GM23248 (cell line): ENCODE results near the gene MSI1. TPM values are rescaled to one million over a fixed set of nuclear protein-coding genes. Genes with fewer than 3 reads are reported as not detected.
A peak's percentile ranks its signal among the peaks of the same experiment; 100 is the strongest.

Experiments used
- DNase-seq: peaks from one replicate; pipeline ENCODE4 v3.0.0-alpha.2; 2015
- H2AFZ ChIP-seq: fragments of 200-600 bp; sonication (generic); 2 replicates; pipeline ENCODE4 v1.6.1; 2016; ENCODE audit warnings: antibody characterized with exemption
- H3F3A ChIP-seq: fragments of 200-600 bp; sonication (generic); 2 replicates; pipeline ENCODE4 v1.6.1; 2016; ENCODE audit warnings: mild to moderate bottlenecking, antibody characterized with exemption, mixed run types; ENCODE audit not compliant: insufficient read depth
- H3K27ac ChIP-seq: fragments of 200-600 bp; sonication (generic); 2 replicates; pipeline ENCODE4 v1.5.1; 2016; ENCODE audit warnings: mild to moderate bottlenecking
- H3K27me3 ChIP-seq: fragments of 200-600 bp; sonication (generic); replicated peaks from 2 replicates; pipeline ENCODE4 v1.6.1; 2016; ENCODE audit warnings: mild to moderate bottlenecking; ENCODE audit not compliant: insufficient read depth
- H3K36me3 ChIP-seq: fragments of 200-600 bp; sonication (generic); 2 replicates; pipeline ENCODE4 v1.6.1; 2016; ENCODE audit warnings: low read depth, mild to moderate bottlenecking
- H3K4me1 ChIP-seq: fragments of 200-600 bp; sonication (generic); 2 replicates; pipeline ENCODE4 v1.6.1; 2016; ENCODE audit warnings: mild to moderate bottlenecking; ENCODE audit not compliant: insufficient read depth
- H3K4me2 ChIP-seq: fragments of 200-600 bp; sonication (generic); one replicate; pipeline ENCODE4 v1.6.1; 2016; ENCODE audit warnings: mild to moderate bottlenecking; ENCODE audit not compliant: unreplicated experiment
- H3K4me3 ChIP-seq: fragments of 200-600 bp; sonication (generic); 2 replicates; pipeline ENCODE4 v1.5.1; 2016; ENCODE audit warnings: mild to moderate bottlenecking
- H3K79me2 ChIP-seq: fragments of 200-600 bp; sonication (generic); 2 replicates; pipeline ENCODE4 v1.6.1; 2016; ENCODE audit warnings: mild to moderate bottlenecking; ENCODE audit not compliant: insufficient read depth
- H3K9ac ChIP-seq: fragments of 200-600 bp; sonication (generic); 2 replicates; pipeline ENCODE4 v1.6.1; 2016; ENCODE audit warnings: mild to moderate bottlenecking
- H3K9me2 ChIP-seq: fragments of 200-600 bp; sonication (generic); 2 replicates; pipeline ENCODE4 v1.6.1; 2016; ENCODE audit warnings: mixed run types, mild to moderate bottlenecking, moderate library complexity; ENCODE audit not compliant: insufficient read depth
- H3K9me3 ChIP-seq: fragments of 200-600 bp; sonication (generic); one replicate; pipeline ENCODE4 v1.6.1; 2017; ENCODE audit warnings: low read depth
- H4K20me1 ChIP-seq: fragments of 200-600 bp; sonication (generic); 2 replicates; pipeline ENCODE4 v1.6.0; 2016; ENCODE audit not compliant: insufficient read depth
- EZH2 ChIP-seq: fragments of 200-600 bp; sonication (generic); IDR thresholded peaks from 2 replicates; pipeline ENCODE4 v1.6.1; 2018; ENCODE audit warnings: antibody characterized with exemption, mild to moderate bottlenecking; ENCODE audit not compliant: insufficient read depth, poor library complexity, severe bottlenecking
- EZH2phosphoT487 ChIP-seq: fragments of 200-600 bp; sonication (generic); IDR thresholded peaks from 2 replicates; pipeline ENCODE4 v1.6.1; 2018; ENCODE audit warnings: antibody characterized with exemption, moderate library complexity, mild to moderate bottlenecking, low read depth; ENCODE audit not compliant: insufficient read depth
- WGBS, 2 experiments: methylation state at CpG; one replicate each; pipeline ENCODE4 v1.1.6; 2015 to 2017; ENCODE audit warnings: low lambda C conversion rate in 2 of 2, low coverage in 1 of 2; ENCODE audit errors: missing lambda C conversion rate in 2 of 2; 5-methylcytosine and 5-hydroxymethylcytosine counted together
- in situ Hi-C: fragments of 300-500 bp; cut with MboI; formaldehyde crosslinking; loops from 2 replicates; pipeline ENCODE4 v1.15.0; 2020
- polyA plus RNA-seq: library from polyadenylated mRNA; unstranded; fragments of >200 nt; fragmentation: Nextera tagmentation; extraction: Ambion mirVana; gene quantifications from 2 replicates; pipeline ENCODE4 v1.2.1, GENCODE V29; 2016
- total RNA-seq: library from RNA; depleted of rRNA; stranded (reverse); fragments of >200 nt; shearing (Covaris generic); gene quantifications from 2 replicates; pipeline ENCODE4 v1.2.3, GENCODE V29; 2014

The MSI1 gene
- total and polyA plus RNA-seq, 2 experiments from 2014 or later = not detected

DNA sequence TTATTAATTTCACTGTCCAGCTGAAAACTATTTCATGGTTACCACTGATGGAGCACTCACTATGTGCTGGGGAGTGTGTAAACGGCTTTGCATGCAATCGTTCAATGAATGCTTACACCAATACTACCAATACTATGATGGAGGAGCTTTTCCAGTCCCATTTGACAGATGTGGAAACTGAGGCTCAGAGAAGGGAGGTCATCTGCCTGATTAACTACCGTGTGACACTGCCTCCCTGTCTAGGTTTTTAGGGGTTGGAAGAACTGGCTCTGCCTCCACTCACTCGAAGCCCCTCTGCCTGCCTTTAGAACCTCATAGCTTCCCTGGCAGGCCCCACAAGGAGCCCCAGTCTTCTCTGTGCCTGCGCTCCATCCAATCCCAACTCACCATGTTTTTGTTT lies 11.9 kb downstream of the MSI1 start:
- Histone ChIP-seq H3K4me3 (no peak overlapping the region), H4K20me1 (no peaks in the 10 kb centered on the region), H3K4me2 (peak overlapping the region; percentile 40), H3K27ac (no peak overlapping the region), H3K79me2 (no peaks in the 10 kb centered on the region), H3K27me3 (no peaks in the 10 kb centered on the region), H3K9me2 (no peaks in the 10 kb centered on the region), H3K9me3 (no peaks in the 10 kb centered on the region), H2AFZ (no peak overlapping the region), H3K36me3 (no peaks in the 10 kb centered on the region), H3K4me1 (no peaks in the 10 kb centered on the region), H3F3A (no peaks in the 10 kb centered on the region), H3K9ac (no peak overlapping the region)
- in situ Hi-C loops = no loop called here
- no peak for DNase-seq
- TF ChIP-seq EZH2phosphoT487 (no peak), EZH2 (no peak)
- 64 to 80% methylated on average over 5 of the region's 5 CpGs for WGBS, 2 experiments

DNA sequence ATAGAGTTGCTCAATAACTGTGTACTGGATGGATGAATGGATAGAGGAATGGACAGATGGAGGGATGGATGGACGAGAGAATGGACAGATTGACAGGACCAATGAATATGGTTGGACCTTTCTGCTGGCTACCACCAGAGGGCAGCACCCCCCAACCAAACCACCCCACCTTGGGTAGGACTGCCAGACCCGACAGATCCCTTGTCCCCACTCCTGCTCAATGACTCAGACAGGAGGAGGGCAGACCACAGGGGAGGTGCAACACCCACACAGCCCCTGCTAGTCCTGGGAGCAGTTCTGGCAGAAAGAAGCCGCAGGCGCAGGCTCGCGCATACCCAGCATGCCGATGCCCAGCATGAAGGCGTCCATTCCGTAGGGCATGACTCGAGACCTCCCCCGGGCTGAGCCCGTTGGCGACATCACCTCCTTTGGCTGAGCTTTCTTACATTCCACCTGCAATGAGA lies 12.4 kb downstream of the MSI1 start:
- H3K27ac ChIP-seq = no peak overlapping the region
- no peaks in the 10 kb centered on the region for H3K36me3 ChIP-seq
- 29 to 47% methylated on average over 12 to 13 of the region's 13 CpGs for WGBS, 2 experiments
- H4K20me1 ChIP-seq = no peaks in the 10 kb centered on the region
- H3K27me3 ChIP-seq = no peaks in the 10 kb centered on the region
- no peak overlapping the region for H3K9ac ChIP-seq
- TF ChIP-seq EZH2 = no peak
- TF ChIP-seq EZH2phosphoT487 = no peak
- H3F3A ChIP-seq = no peaks in the 10 kb centered on the region
- in situ Hi-C loops = no loop called here
- no peaks in the 10 kb centered on the region for H3K9me3 ChIP-seq
- peak overlapping the region; percentile 40 for H3K4me2 ChIP-seq
- H3K4me3 ChIP-seq = no peak overlapping the region
- H3K9me2 ChIP-seq = no peaks in the 10 kb centered on the region
- H3K4me1 ChIP-seq = no peaks in the 10 kb centered on the region
- H3K79me2 ChIP-seq = no peaks in the 10 kb centered on the region
- peak; percentile 87 for DNase-seq
- H2AFZ ChIP-seq = no peak overlapping the region

DNA sequence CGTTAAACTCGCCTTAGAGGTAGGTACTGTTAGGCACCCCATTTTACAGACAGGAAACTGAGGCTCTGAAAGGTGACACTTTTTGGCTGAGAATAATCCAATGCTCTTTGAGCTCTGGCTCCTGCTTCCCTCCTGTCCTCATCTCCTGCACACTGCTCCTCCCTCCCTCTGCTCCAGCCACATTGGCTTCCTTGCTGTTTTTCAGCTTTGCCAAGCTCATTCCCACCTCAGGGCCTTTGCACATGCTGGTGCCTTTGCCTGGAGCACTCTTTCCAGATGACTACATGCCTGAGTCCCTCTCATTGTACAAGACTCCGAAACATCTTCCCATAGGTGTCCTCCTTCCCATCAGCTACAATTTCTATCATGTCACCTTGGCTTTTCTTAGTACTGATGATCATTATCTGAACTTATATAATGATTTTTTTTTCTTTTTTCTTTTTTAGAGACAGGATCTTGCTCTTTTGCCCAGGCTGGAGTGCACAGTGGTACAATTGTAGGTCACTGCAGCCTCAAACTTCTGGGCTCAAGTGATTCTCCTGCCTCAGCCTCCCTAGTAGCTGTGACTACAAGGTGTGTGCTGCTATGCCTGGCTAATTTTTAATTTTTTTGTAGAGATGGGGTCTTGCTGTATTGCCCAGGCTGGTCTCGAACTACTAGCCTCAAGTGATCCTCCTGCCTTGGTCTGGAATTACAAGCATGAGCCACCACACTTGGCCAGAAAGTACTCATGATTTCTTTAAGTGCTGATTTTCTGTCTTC lies 15.2 kb downstream of the MSI1 start:
- H3K36me3 ChIP-seq = no peaks in the 10 kb centered on the region
- no peak overlapping the region for H3K4me2 ChIP-seq
- H2AFZ ChIP-seq = no peak overlapping the region
- H3K9me3 ChIP-seq = no peaks in the 10 kb centered on the region
- in situ Hi-C loops = no loop called here
- 78 to 89% methylated on average over 4 of the region's 4 CpGs for WGBS, 2 experiments
- no peaks in the 10 kb centered on the region for H3K27me3 ChIP-seq
- H3K9me2 ChIP-seq = no peaks in the 10 kb centered on the region
- no peak overlapping the region for H3K9ac ChIP-seq
- H4K20me1 ChIP-seq = no peaks in the 10 kb centered on the region
- no peak overlapping the region for H3K4me3 ChIP-seq
- no peaks in the 10 kb centered on the region for H3F3A ChIP-seq
- H3K4me1 ChIP-seq = no peaks in the 10 kb centered on the region
- TF ChIP-seq EZH2 = no peak
- no peak for TF ChIP-seq EZH2phosphoT487
- H3K79me2 ChIP-seq = no peaks in the 10 kb centered on the region
- H3K27ac ChIP-seq = no peak overlapping the region
- DNase-seq = no peak

DNA sequence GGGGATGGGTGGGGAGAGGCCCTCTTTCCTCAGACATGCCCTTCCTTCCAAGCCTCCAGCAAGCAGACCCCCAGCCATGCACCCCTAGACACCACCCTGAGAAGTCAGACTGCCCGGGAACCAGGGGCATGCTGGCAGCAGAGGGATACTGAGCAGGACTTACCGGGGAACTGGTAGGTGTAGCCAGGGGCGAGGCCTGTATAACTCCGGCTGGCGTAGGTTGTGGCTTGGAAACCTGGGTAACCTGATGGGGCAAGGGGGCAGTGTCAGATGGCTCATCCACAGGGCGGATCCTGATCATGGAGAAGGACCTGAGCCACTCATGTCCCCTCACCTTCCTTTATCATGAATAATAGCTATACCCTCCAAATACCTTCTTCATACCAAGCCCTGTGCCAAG lies 15.8 kb downstream of the MSI1 start:
- 87 to 96% methylated on average over 6 of the region's 6 CpGs for WGBS, 2 experiments
- Histone ChIP-seq H3K9me2 (no peaks in the 10 kb centered on the region), H3K79me2 (no peaks in the 10 kb centered on the region), H4K20me1 (no peaks in the 10 kb centered on the region), H3K36me3 (no peaks in the 10 kb centered on the region), H3K4me2 (no peak overlapping the region), H3K9me3 (no peaks in the 10 kb centered on the region), H2AFZ (no peak overlapping the region), H3K4me1 (no peaks in the 10 kb centered on the region), H3K27ac (no peak overlapping the region), H3F3A (no peaks in the 10 kb centered on the region), H3K4me3 (no peak overlapping the region), H3K9ac (no peak overlapping the region), H3K27me3 (no peaks in the 10 kb centered on the region)
- TF ChIP-seq EZH2 (no peak), EZH2phosphoT487 (no peak)
- no peak for DNase-seq
- in situ Hi-C loops = no loop called here
